GM12878 (cell line): ENCODE data around the gene AK4. TPM values are rescaled to one million over a fixed set of nuclear protein-coding genes. Genes with fewer than 3 reads are reported as not detected.

ENCODE experiments used
- ATAC-seq: fragments of 200-7000 bp; cut with Tn5 transposase; 3 replicates; pipeline ENCODE4 v1.9.1; 2020; ENCODE audit warnings: mild to moderate bottlenecking, moderate library complexity
- BruUV-seq: library from RNA; stranded (reverse); fragments of 400-500 nt; replicated peaks from 2 replicates; lab custom pipeline; 2021; lab: Mats Ljungman, UMichigan
- CTCF ChIA-PET: fragments of 300-600 bp; sonication (Branson Sonifier 250); formaldehyde crosslinking; extraction: SDS; loops from one replicate; lab custom pipeline; 2021; ENCODE audit warnings: inconsistent platforms; lab: Yijun Ruan, JAX
- POLR2A ChIA-PET: fragments of 350-600 bp; formaldehyde crosslinking; extraction: SDS; loops from one replicate; lab custom pipeline; 2021; ENCODE audit warnings: inconsistent platforms; lab: Charles Lee
- RAD21 ChIA-PET: fragments of 300-600 bp; sonication (Branson Sonifier 250); formaldehyde crosslinking; loops from one replicate; lab custom pipeline; 2023; ENCODE audit warnings: antibody characterized with exemption; ENCODE audit not compliant: unreplicated experiment; lab: Charles Lee
- SMC1A ChIA-PET: fragments of 300-600 bp; sonication (Branson Sonifier 250); formaldehyde crosslinking; loops from one replicate; lab custom pipeline; 2023; ENCODE audit not compliant: unreplicated experiment, uncharacterized antibody; lab: Charles Lee
- DNase-seq: peaks from one replicate; pipeline ENCODE4 v3.0.0-alpha.2; 2011; ENCODE audit warnings: low read depth, low spot score
- FAIRE-seq: peaks from 3 replicates; lab custom pipeline; 2011; peaks lifted over from hg19 to GRCh38; lab: Jason Lieb, UNC
- H2AFZ ChIP-seq: 2 replicates; pipeline ENCODE4 v1.6.0; 2011; ENCODE audit warnings: low read depth, low read length, control low read depth; ENCODE audit not compliant: control insufficient read depth
- H3K27ac ChIP-seq: 2 replicates; pipeline ENCODE4 v1.5.1; 2011; ENCODE audit warnings: control low read depth; ENCODE audit not compliant: control insufficient read depth, insufficient read depth
- H3K27me3 ChIP-seq, 2 experiments: replicated peaks in 1 of 2; 2 replicates each; pipeline versions ENCODE4 v1.6.0 to v1.6.1; 2011; ENCODE audit warnings: low read length in 1 of 2; ENCODE audit not compliant: control insufficient read depth in 2 of 2, insufficient read depth in 2 of 2
- H3K36me3 ChIP-seq, 2 experiments: 2 replicates each; pipeline ENCODE4 v1.5.1; 2011; ENCODE audit warnings: low read length in 1 of 2; ENCODE audit not compliant: control insufficient read depth in 2 of 2, insufficient read depth in 2 of 2
- H3K4me1 ChIP-seq: 2 replicates; pipeline ENCODE4 v1.6.1; 2011; ENCODE audit warnings: mild to moderate bottlenecking, low read length, moderate library complexity, mixed read lengths; ENCODE audit not compliant: control insufficient read depth, insufficient read depth
- H3K4me2 ChIP-seq: 2 replicates; pipeline ENCODE4 v1.6.0; 2011; ENCODE audit warnings: control low read depth; ENCODE audit not compliant: control insufficient read depth, insufficient read depth
- H3K4me3 ChIP-seq: fragments of 200-600 bp; sonication (generic); 2 replicates; pipeline ENCODE4 v1.5.1; 2016
- H3K79me2 ChIP-seq: 2 replicates; pipeline ENCODE4 v1.6.0; 2011; ENCODE audit warnings: low read length; ENCODE audit not compliant: control insufficient read depth, insufficient read depth
- H3K9ac ChIP-seq: 2 replicates; pipeline ENCODE4 v1.8.0; 2011; ENCODE audit warnings: low read length, control low read depth, mixed read lengths; ENCODE audit not compliant: control insufficient read depth, insufficient read depth
- H3K9me3 ChIP-seq: replicated peaks from 3 replicates; pipeline ENCODE4 v1.5.1; 2011; ENCODE audit warnings: mild to moderate bottlenecking, low read length; ENCODE audit not compliant: control insufficient read depth, insufficient read depth
- H4K20me1 ChIP-seq: 2 replicates; pipeline ENCODE4 v1.6.0; 2011; ENCODE audit not compliant: control insufficient read depth, insufficient read depth
- BCLAF1 ChIP-seq: fragments of 450-650 bp; IDR thresholded peaks from 2 replicates; pipeline ENCODE4 v1.6.1; 2017; ENCODE audit warnings: antibody characterized with exemption, mild to moderate bottlenecking, moderate library complexity
- CBX3 ChIP-seq: fragments of 200-600 bp; sonication (generic); IDR thresholded peaks from 2 replicates; pipeline ENCODE4 v1.6.1; 2016; ENCODE audit warnings: low read depth, borderline replicate concordance
- CHD1 ChIP-seq: IDR thresholded peaks from 2 replicates; pipeline ENCODE4 v1.6.1; 2012; ENCODE audit warnings: low read depth, low read length, improper control_type of control experiment
- ELK1 ChIP-seq: IDR thresholded peaks from 2 replicates; pipeline ENCODE4 v1.6.1; 2012; ENCODE audit warnings: low read depth, low read length, improper control_type of control experiment
- GABPA ChIP-seq: IDR thresholded peaks from 2 replicates; pipeline ENCODE4 v1.6.1; 2014; ENCODE audit warnings: antibody characterized with exemption, low read depth, mild to moderate bottlenecking, inconsistent platforms
- HSF1 ChIP-seq: fragments of 150-350 bp; IDR thresholded peaks from 2 replicates; pipeline ENCODE4 v1.6.1; 2014; ENCODE audit warnings: mild to moderate bottlenecking, low read depth, low read length
- MXI1 ChIP-seq: fragments of 150-350 bp; IDR thresholded peaks from 2 replicates; pipeline ENCODE4 v1.6.1; 2011; ENCODE audit warnings: low read depth, mild to moderate bottlenecking, inconsistent platforms, low read length, improper control_type of control experiment
- NFYA ChIP-seq: IDR thresholded peaks from 2 replicates; pipeline ENCODE4 v1.6.1; 2011; ENCODE audit warnings: low read depth, mild to moderate bottlenecking, low read length, improper control_type of control experiment, borderline replicate concordance
- PKNOX1 ChIP-seq: fragments of 450-650 bp; IDR thresholded peaks from 2 replicates; pipeline ENCODE4 v1.6.1; 2016; ENCODE audit warnings: mild to moderate bottlenecking
- PML ChIP-seq: IDR thresholded peaks from 2 replicates; pipeline ENCODE4 v1.6.1; 2012; ENCODE audit warnings: low read length, inconsistent platforms
- RFX5 ChIP-seq: IDR thresholded peaks from 2 replicates; pipeline ENCODE4 v1.6.1; 2011; ENCODE audit warnings: low read depth, low read length, improper control_type of control experiment
- SMAD1 ChIP-seq: fragments of 450-650 bp; IDR thresholded peaks from 2 replicates; pipeline ENCODE4 v1.6.1; 2018; ENCODE audit warnings: mild to moderate bottlenecking, low read depth; ENCODE audit not compliant: partially characterized antibody
- WRNIP1 ChIP-seq: IDR thresholded peaks from 2 replicates; pipeline ENCODE4 v1.6.1; 2011; ENCODE audit warnings: low read depth, low read length, improper control_type of control experiment, borderline replicate concordance
- ZNF592 ChIP-seq: fragments of 450-650 bp; IDR thresholded peaks from 2 replicates; pipeline ENCODE4 v1.6.1; 2017; ENCODE audit warnings: mild to moderate bottlenecking, moderate library complexity
- WGBS: methylation state at CpG from one replicate; pipeline ENCODE4 v1.1.6; 2016; ENCODE audit warnings: low lambda C conversion rate; ENCODE audit not compliant: insufficient replicate concordance, insufficient coverage; ENCODE audit errors: missing lambda C conversion rate; 5-methylcytosine and 5-hydroxymethylcytosine counted together
- in situ Hi-C: fragments of 300-500 bp; cut with MboI; formaldehyde crosslinking; loops from 9 replicates; pipeline ENCODE4 v1.14.3; 2018; ENCODE audit warnings: mixed read lengths
- intact Hi-C: fragments of 100-400 bp; cut with micrococcal nuclease; formaldehyde crosslinking; loops from one replicate; pipeline ENCODE4 v1.14.2; 2022; ENCODE audit not compliant: unreplicated experiment
- polyA plus RNA-seq, 11 experiments: library from polyadenylated mRNA; depleted of rRNA in 4 of 11; unstranded in 6 of 11; stranded (reverse) in 5 of 11; fragments of >200 nt; fragmentation: Nextera tagmentation in 4 of 11; fragmentation: Illumina TruSeq in 1 of 11; extraction: Ambion mirVana in 4 of 11; extraction: Trizol in 1 of 11; gene quantifications; 1 replicate in 1 of 11; 2 replicates in 10 of 11; pipeline versions ENCODE4 v1.2.1 to v1.2.3, GENCODE V29; 2011 to 2016; ENCODE audit warnings: inconsistent platforms in 2 of 11, missing spikeins in 2 of 11, low read depth in 1 of 11
- total RNA-seq, 4 experiments: library from RNA; depleted of rRNA in 3 of 4; stranded (reverse); fragments of >200 nt in 3 of 4; fragmentation: Illumina TruSeq in 1 of 4; extraction: Trizol in 1 of 4; gene quantifications; 2 replicates each; pipeline versions ENCODE4 v1.2.1 to v1.2.3, GENCODE V29; 2013 to 2021

Gene AK4
- total and polyA plus RNA-seq, 10 of the 15 experiments (the other 5 are each of a cell fraction or from before 2014, with no cell fraction given) = 23.9 to 161 (median 49.0) TPM

GRCh38 chr1:65105596-65105995 lies 42.4 kb upstream of the AK4 start:
- no peaks in the 10 kb centered on the region for H3K36me3 ChIP-seq
- no peak overlapping the region for H3K4me2 ChIP-seq
- WGBS = 48% methylated on average over 4 of the region's 4 CpGs
- no peak overlapping the region for H3K27ac ChIP-seq
- CTCF ChIA-PET = no interaction called here
- H4K20me1 ChIP-seq = no peaks in the 10 kb centered on the region
- H3K9ac ChIP-seq = no peak overlapping the region
- SMC1A ChIA-PET = interaction anchor here (1.5 kb wide), 1 partner anchor 103 kb away, joined by 3 read pairs; no protein-coding TSS in a partner anchor
- in situ Hi-C loops = no loop called here
- H3K79me2 ChIP-seq = no peaks in the 10 kb centered on the region
- RAD21 ChIA-PET = no interaction called here
- POLR2A ChIA-PET = no interaction called here
- no peak overlapping the region for H2AFZ ChIP-seq
- intact Hi-C loops = no loop called here
- H3K4me1 ChIP-seq = no peaks in the 10 kb centered on the region
- no peaks in the 10 kb centered on the region; the same call in 2 of the 3 replicates for H3K9me3 ChIP-seq
- DNase-seq = no peak
- no peak for ATAC-seq
- no TSS peak for BruUV-seq
- no peak for FAIRE-seq
- peaks cover 0 to 3% of the 10 kb centered on the region in 2 experiments; a peak in 1 of 4 replicates for H3K27me3 ChIP-seq
- no peak overlapping the region for H3K4me3 ChIP-seq
- TF ChIP-seq ZNF592 (no peak), HSF1 (no peak), CHD1 (no peak), MXI1 (no peak), PKNOX1 (no peak), NFYA (no peak), RFX5 (no peak), ELK1 (no peak), GABPA (no peak), SMAD1 (no peak), CBX3 (no peak), WRNIP1 (no peak), PML (no peak), BCLAF1 (no peak)
